Embryonic facial prominence (tissue), 1 donor: ENCODE data around the gene MIDN.
A peak's percentile ranks its signal among the peaks of the same experiment; 100 is the strongest.
"Not testable (repeated sequence)": the region's sequence is repeated elsewhere in the genome, so short reads cannot be mapped to it uniquely, and the experiment has no call there.

Experiments
- DNase-seq: peaks from one replicate; pipeline ENCODE4 v3.0.0-alpha.2; 2016; ENCODE audit errors: extremely low spot score

MIDN gene

DNA sequence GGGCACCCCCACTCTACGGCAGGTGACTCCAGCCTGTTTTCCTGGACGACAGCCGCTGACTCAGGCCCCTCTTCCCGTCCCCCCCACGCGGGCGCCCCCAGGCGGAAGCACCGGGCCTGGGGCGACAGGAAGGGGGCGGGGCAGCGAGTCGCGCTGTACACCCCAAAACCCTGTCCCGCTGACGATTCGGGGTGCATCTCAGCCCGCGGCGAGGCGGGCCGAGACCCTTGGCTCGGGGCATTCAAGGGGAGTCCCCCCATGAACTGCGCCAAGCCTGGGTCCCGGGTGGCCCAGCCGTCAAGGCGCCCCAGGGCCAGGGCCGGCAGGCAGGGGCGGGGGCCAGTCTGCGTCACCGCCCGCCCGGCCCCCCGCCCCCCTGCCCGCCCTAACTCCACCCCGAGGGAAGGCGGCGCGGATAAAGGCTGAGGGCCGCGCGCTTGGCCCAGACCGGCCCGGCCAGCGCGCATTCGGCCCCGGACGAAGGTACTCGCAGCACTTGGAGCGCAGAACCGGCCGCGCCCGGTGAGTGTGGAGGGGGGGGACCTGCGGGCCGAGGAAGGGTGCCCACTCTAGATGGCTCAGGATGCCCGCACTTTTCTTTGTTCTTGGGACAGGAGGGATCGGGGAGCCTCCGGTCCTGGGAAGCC lies at the start of gene MIDN:
TSS of gene MIDN (plus strand) at position 445 of the 647 bp plus-strand sequence. CDS start 1,714 bp downstream, outside the sequence.
- no peak for DNase-seq

DNA sequence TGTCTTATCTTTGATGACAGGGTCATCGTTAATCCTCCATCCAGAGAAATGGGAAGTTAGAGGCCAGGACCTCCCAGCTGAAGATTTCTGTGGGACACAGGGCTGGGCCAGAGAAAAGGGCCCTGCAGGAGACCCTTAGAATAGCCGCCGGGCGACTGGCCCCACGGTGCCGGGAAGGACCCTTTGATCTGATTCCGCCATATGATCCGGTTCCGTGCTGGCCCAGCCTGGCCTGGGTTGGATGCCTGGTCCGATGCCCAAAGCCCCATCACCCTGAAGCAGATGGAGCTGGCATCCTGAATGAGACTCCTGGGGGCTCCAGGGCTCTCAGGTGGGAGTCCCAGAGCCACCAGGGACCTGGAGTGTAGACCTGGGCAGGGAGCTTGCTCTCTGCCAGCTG lies 48.9 kb upstream of the MIDN start:
- DNase-seq, result no peak

GRCh38 chr19:1200614-1201013 lies 47.8 kb upstream of the MIDN start:
- DNase-seq, result not testable (repeated sequence)

DNA sequence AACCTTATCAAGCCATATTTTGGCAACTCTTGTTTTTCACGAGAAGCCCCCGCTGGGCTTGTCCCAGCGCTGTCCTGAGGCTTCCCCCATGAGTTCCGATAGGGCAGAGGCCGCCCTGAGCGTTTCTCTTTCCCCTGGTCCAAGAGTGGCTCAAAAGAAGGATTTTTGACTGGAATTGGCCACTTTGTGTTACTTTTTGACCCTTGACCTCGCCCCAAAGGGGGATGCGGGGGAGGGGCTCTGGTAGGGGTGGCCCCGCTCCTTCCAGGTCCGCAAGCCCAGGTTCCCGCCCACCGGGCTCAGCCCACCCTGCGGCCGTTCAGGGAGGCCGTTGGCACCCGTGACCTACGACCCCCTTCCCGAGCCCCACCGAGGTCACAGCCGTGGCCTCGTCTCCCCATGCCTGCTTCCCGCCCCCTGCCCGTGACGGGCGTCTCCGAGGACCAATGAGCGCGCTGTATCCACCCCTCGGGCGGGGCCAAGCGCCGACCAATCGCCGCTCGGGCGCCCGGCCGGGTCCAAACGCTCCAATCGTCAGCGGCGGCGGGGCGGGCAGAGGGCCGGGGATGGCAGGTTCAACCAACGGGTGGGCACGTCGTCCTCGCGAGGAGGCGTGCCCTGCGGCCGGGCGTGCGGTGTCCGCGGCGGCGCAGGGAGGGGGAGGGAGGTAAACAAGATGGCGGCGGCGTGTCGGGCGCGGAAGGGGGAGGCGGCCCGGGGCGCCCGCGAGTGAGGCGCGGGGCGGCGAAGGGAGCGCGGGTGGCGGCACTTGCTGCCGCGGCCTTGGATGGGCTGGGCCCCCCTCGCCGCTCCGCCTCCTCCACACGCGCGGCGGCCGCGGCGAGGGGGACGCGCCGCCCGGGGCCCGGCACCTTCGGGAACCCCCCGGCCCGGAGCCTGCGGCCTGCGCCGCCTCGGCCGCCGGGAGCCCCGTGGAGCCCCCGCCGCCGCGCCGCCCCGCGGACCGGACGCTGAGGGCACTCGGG lies 43.0 kb upstream of the MIDN start, which contains the start of gene STK11:
TSS of gene STK11 (plus strand) at position 665 of the 986 bp plus-strand sequence. CDS start 1,136 bp downstream, outside the sequence.
- DNase-seq, result peak; percentile 94

GRCh38 chr19:1206150-1206863 lies 42.1 kb upstream of the MIDN start:
- DNase-seq, result no peak

DNA sequence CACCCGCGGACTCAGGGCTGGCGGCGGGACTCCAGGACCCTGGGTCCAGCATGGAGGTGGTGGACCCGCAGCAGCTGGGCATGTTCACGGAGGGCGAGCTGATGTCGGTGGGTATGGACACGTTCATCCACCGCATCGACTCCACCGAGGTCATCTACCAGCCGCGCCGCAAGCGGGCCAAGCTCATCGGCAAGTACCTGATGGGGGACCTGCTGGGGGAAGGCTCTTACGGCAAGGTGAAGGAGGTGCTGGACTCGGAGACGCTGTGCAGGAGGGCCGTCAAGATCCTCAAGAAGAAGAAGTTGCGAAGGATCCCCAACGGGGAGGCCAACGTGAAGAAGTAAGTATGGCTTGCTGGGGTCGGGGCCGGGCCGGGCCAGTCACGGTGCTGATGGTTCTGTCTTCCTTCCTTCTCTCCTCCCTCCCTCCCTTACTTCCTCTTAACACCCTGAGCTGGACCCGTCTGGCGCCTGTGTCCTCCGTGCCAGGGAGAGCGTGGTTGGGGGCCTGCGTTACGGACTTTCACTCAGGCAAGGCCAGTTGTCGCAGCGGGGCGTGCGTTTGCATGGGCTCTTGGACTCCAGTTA lies 41.4 kb upstream of the MIDN start:
- DNase-seq, result no peak

- not testable (repeated sequence) for DNase-seq
Measured at GRCh38 chr19:1208830-1209229, 39.6 kb upstream of the MIDN start.

DNA sequence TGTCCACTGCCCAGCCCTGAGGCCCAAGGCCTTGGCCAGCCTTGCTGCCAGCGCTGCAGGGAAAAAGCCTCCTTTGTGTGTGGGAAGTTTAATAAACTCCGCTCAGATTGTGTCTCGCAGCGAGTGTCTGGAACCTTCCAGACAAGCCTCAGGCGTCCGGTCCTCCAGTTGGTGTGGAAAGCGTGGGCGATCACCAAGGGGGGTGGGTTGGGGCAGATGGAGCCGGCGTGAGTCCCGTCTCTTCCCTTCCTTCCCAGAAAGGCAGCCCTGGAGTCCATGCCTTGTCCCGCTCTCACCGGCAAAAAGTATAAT lies 38.2 kb upstream of the MIDN start:
- no peak for DNase-seq

DNA sequence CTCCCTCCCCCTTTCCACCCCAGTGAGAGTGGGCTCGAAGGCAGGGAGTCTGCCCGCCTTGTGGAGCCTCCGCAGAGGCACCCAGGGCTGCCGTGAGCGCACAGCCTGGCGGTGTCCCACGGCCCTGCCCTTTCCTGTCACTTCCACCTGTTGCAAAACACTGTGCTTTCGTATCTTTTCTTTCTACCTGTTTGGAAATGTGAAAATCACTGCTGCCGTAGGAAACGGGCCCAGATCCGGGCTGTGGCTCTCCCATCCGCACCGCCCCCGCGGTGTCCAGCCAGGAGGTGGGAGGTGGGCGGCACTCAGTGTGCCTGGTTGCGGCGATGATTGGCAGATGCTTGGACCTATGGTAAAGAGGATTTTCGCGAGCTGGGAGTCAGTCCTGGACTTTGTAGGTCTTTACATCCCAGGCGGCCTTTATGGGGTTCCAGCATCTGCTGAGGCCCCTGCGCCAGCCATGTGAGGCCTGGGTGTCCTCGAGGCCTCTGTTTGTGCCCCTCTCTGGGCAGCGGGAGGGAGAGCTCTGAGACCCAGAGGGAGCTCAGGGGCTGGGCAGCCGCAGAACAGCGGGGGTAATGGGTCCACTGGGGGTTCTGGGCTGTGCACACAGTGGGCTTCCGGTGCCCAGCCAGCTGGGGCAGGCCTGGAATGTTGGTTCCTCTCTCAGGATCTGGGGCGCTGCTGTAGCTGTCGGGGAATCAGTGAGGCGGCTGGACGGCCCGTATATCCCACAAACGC lies 36.7 kb upstream of the MIDN start:
- DNase-seq, result no peak

GRCh38 chr19:1213391-1214286 lies 34.7 kb upstream of the MIDN start:
- DNase-seq, result no peak

DNA sequence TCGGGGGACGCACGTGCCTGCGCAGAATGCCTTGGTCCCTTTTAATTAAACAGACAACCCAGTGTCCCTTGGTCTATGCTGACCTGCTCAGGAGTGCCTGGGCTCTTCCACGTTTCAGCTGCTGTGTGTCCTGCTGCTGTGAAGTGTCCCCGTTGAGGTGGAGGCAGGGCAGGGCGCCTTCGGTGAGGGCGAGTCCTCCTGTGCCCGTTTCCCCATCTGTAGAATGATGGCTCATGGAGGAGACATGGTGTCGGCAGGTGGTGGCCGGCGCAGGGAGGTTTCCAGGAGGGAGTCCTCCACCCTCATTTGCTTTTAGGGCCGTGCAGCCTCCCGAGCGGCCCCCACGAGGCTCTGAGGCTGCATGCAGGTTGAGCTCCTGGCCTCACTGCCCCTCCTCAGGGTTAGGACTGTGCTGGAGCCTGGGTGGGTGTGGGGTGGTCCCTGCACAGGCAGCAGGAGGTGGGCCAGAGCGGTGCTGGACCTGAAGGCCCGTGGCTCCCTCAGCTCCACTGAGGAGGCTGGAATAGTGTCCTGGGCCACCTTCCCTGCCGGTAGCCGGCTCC lies 34.0 kb upstream of the MIDN start:
- no peak for DNase-seq

DNA sequence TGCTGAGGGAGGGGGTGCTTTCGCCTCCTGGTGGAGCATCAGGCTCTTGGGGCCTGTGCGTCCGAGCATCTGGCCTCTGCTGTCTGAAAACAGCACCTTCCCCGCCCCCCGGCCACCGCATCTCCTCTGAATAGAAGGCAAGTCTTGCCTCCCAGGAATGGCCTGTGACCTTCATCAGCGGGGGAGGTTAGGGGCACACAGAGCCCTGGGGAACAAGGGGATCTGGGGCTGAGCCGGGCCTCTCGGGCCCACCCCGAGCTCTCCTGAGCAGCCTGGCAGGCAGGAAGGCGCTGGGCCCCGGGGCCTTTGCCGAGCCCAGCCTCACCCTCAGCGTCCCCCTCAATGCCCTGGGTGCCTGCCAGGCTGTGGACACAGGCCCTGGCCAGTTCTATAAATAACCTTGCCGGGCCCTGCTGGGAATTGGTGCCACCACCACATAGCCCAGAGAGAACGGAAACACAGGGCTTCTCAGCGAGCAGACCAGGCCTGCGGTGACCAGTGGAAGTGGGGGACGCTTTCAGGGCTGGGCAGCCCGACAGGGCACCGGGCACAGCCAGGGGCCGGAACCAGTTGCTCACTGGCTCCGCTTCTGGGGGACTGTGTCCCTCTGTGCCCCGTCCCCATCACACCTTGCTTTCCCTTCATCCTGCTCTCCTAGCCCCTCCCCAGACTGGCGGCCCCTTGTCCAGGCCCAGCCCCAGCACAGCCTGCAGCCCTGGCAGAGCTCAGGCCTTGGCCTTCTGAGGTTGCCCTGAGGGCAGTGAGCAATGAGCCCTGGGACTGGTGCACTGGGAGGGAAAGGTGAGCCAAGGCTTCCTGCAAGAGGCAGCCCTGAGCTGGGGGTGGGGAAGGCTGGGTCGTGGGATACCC lies 33.3 kb upstream of the MIDN start:
- DNase-seq, result no peak

- DNase-seq, result no peak
Measured at GRCh38 chr19:1216756-1217155, 31.6 kb upstream of the MIDN start.

DNA sequence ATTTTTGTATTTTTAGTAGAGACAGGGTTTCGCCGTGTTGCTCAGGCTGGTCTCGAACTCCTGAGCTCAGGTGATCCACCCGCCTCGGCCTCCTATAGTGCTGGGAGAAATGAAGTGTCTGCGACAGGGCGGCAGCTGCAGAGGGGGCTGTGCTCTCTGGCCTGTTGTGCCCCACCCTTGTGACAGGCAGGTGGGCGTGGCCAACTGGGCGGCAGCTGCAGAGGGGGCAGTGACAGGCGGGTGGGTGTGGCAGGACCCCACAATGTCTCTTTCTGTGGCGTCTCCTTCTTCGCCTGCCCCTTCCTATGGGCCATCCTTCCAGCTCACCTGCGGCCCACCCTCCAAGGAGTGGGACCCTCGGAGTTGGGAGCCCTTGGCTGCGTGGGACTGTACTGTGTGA lies 31.0 kb upstream of the MIDN start:
- DNase-seq, result no peak

- no peak for DNase-seq
Measured at GRCh38 chr19:1218751-1219567, 29.4 kb upstream of the MIDN start.

DNA sequence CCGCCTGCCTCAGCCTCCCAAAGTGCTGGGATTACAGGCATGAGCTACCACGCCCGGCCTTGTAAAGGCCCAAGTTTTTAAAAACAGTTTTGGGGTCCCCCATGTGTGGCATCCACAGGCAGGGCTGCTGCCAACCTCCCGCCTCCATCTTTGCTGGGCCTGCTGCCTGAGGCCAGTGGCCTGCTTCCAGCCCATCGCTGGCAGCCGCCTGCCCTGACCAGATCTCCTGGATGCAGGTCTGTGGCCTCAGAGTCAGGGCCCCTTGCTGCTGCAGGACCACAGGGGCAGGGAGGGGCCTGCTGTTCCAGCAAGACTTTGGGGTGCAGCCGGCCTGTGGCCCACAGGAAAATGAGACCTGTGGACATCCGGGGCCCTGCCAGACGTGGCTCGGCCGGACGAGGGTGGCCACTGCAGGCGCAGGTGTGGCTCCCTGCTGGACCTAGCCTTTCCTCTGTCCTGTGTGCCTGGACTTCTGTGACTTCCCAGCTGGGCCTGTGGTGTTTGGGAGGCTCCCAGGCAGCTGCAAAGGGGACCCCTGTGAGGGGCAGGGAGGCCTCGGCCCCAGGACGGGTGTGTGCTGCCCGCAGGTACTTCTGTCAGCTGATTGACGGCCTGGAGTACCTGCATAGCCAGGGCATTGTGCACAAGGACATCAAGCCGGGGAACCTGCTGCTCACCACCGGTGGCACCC lies 28.5 kb upstream of the MIDN start:
- DNase-seq, result no peak

- DNase-seq, result no peak
Measured at GRCh38 chr19:1220477-1220930, 27.9 kb upstream of the MIDN start.
